Esophagus muscularis mucosa (tissue), 4 donors: ENCODE results near the gene ASPSCR1. TPM values are rescaled to one million over a fixed set of nuclear protein-coding genes. Genes with fewer than 3 reads are reported as not detected.

ENCODE experiments used
- DNase-seq: peaks from one replicate; pipeline ENCODE4 v3.0.0-alpha.2; 2017; ENCODE audit errors: extremely low spot score
- H3K27ac ChIP-seq, 4 donors: fragments of 200-600 bp; sonication (generic); replicated peaks in 1 of 4; 1 replicate in 3 of 4; 2 replicates in 1 of 4; pipeline ENCODE4 v1.5.1; 2016 to 2019; ENCODE audit warnings: mild to moderate bottlenecking in 1 of 4
- H3K27me3 ChIP-seq, 4 donors: fragments of 200-600 bp; sonication (generic); one replicate each; pipeline versions ENCODE4 v1.5.1 to v1.6.0; 2016 to 2019
- H3K36me3 ChIP-seq, 4 donors: fragments of 200-600 bp; sonication (generic); one replicate each; pipeline ENCODE4 v1.5.1; 2016 to 2019
- H3K4me1 ChIP-seq, 4 donors: fragments of 200-600 bp; sonication (generic); one replicate each; pipeline ENCODE4 v1.5.1; 2016 to 2019
- H3K4me3 ChIP-seq, 4 donors: fragments of 200-600 bp; sonication (generic); 1 replicate in 2 of 4; 2 replicates in 2 of 4; pipeline ENCODE4 v1.5.1; 2016 to 2019; ENCODE audit warnings: mild to moderate bottlenecking in 4 of 4, moderate library complexity in 1 of 4
- H3K9me3 ChIP-seq, 4 donors: fragments of 200-600 bp; sonication (generic); 1 replicate in 3 of 4; 2 replicates in 1 of 4; pipeline ENCODE4 v1.5.1; 2016 to 2019
- CTCF ChIP-seq, 3 experiments: fragments of 200-600 bp in 2 of 3; fragments of 450-650 bp in 1 of 3; sonication (generic) in 2 of 3; IDR thresholded peaks; one replicate each; pipeline ENCODE4 v1.5.1; 2017 to 2019; ENCODE audit warnings: antibody characterized with exemption in 3 of 3, mild to moderate bottlenecking in 2 of 3, moderate library complexity in 1 of 3
- EP300 ChIP-seq: sonication (generic); formaldehyde crosslinking; IDR thresholded peaks from one replicate; pipeline ENCODE4 v1.6.1; 2017; ENCODE audit warnings: antibody characterized with exemption
- POLR2A ChIP-seq: fragments of 450-650 bp; IDR thresholded peaks from one replicate; pipeline ENCODE4 v1.6.1; 2017; ENCODE audit warnings: antibody characterized with exemption, moderate library complexity, mild to moderate bottlenecking, low read depth
- POLR2AphosphoS5 ChIP-seq, 2 donors: sonication (generic); formaldehyde crosslinking; IDR thresholded peaks; one replicate each; pipeline ENCODE4 v1.6.1; 2017; ENCODE audit warnings: antibody characterized with exemption in 2 of 2
- WGBS: methylation state at CpG from one replicate; pipeline ENCODE4 v1.1.5; 2018; 5-methylcytosine and 5-hydroxymethylcytosine counted together
- intact Hi-C: fragments of 100-400 bp; cut with DNase I; formaldehyde crosslinking; loops from one replicate; pipeline ENCODE4 v1.15.1; 2023
- total RNA-seq, 4 donors: library from RNA; depleted of rRNA; stranded (reverse); fragments of >200 nt; gene quantifications; one replicate each; pipeline versions ENCODE4 v1.1.0 to v1.2.1, GENCODE V29; 2016

The ASPSCR1 gene
- total RNA-seq, 4 donors from 2014 or later: 15.9 to 18.4 (median 17.3) TPM

DNA sequence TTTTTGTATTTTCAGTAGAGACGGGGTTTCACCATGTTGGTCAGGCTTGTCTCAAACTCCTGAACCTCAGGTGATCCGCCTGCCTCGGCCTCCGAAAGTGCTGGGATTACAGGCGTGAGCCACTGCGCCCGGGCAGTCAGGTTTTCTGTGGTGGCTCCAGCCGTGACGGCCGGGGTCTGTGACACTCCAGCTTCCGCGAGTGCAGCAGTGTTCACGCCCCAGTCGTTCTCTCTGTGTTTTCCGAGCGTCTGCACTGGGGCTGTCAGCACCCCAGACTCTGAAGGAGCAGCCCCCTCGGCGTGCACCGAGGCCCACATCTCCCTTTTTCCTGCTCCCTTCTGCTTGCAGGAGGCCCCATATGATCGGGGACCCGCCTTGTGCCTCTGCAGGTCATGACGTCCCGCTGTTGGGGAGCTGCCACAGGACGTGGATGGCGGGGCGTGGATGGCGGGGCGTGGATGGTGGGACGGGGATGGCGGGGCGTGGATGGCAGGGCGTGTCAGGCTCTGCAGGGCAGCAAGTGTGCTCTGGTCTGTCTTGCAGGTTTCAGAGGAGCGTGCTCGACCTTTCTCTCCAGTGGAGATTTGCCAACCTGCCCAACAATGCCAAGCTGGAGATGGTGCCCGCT, 5.7 kb downstream of the ASPSCR1 start:
- intact Hi-C loops: no loop called here
- Histone ChIP-seq H3K4me3 (no peak overlapping the region), H3K27ac (no peak overlapping the region), H3K9me3 (no peaks in the 10 kb centered on the region), H3K36me3 (peaks cover 24 to 76% (median 59%) of the 10 kb centered on the region in 4 donors), H3K4me1 (peaks cover 7 to 12% (median 10%) of the 10 kb centered on the region in 4 donors), H3K27me3 (no peaks in the 10 kb centered on the region)
- 95% methylated on average over 20 of the region's 35 CpGs for WGBS
- no peak for TF ChIP-seq CTCF (IDR thresholded peaks at IDR 0.05)
- TF ChIP-seq POLR2A: no peak
- no peak for TF ChIP-seq EP300
- TF ChIP-seq POLR2AphosphoS5 (IDR thresholded peaks at IDR 0.05): no peak
- DNase-seq: no peak

DNA sequence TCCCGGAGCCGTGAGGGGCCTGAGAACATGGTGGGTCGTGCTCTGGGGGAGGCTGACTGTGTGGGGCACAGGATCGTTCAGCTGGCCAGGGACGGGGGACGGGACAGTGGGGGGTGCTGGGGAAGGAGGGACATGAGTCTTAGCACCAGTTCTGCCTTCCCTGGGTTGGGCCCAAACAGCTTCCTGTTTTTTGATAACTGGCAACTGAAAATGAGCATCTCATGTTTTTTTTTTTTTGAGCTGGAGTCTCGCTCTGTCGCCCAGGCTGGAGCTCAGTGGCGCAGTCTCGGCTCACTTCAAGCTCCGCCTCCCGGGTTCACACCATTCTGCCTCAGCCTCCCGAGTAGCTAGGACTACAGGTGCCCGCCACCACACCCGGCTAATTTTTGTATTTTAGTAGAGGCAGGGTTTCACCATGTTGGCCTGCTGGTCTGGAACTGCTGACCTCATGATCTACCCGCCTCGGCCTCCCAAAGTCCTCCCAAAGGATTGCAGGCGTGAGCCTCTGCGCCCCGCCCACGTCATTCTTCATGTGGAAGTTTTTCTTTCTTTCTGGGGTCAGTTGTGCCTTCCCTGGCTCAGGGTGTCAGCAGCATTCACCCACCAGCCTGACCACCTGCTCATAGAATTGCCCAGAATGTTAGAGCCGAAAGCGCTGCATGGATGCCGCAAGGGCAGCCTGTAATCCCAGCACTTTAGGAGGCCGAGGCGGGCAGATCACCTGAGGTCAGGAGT, 6.4 kb downstream of the ASPSCR1 start:
- Histone ChIP-seq H3K36me3 (peaks cover 24 to 79% (median 59%) of the 10 kb centered on the region in 4 donors), H3K4me1 (peaks cover under 1 to 5% (median 3%) of the 10 kb centered on the region in 4 donors), H3K9me3 (no peaks in the 10 kb centered on the region), H3K27ac (no peak overlapping the region), H3K27me3 (no peaks in the 10 kb centered on the region), H3K4me3 (no peak overlapping the region)
- WGBS: 95% methylated on average over 21 of the region's 26 CpGs
- TF ChIP-seq EP300 (no peak), CTCF (IDR thresholded peaks at IDR 0.05) (no peak), POLR2AphosphoS5 (IDR thresholded peaks at IDR 0.05) (no peak), POLR2A (no peak)
- intact Hi-C loops: no loop called here
- no peak for DNase-seq

DNA sequence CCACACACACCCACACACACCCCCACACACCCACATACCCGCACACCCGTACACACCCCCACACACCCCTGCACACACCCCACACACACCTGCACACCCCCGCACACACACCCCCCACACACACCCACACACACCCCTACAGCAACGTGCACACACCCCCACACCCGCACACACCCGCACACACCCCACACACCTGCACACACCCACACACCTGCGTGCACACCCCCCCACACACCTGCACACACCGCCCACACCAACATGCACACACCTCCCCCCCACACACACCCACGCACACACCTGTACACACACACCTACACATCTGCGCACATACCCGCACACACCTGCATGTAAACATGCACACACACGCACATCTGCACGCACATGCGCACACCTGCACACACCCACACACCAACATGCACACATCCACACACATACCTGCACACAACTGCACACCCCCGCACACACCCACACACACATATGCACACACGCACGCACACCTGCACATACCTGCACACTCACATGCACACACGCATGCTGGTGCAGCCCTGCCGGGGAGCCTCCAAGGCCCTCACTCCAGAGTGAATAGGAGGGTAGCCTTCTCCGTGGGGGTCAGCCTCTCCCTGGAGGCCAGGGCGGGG, 7.5 kb downstream of the ASPSCR1 start:
- H3K36me3 ChIP-seq: peaks cover 24 to 80% (median 53%) of the 10 kb centered on the region in 4 donors
- intact Hi-C loops: no loop called here
- 85% methylated on average over 19 of the region's 21 CpGs for WGBS
- TF ChIP-seq POLR2A: no peak
- H3K9me3 ChIP-seq: no peaks in the 10 kb centered on the region
- no peaks in the 10 kb centered on the region for H3K27me3 ChIP-seq
- no peak for DNase-seq
- no peak overlapping the region for H3K27ac ChIP-seq
- H3K4me3 ChIP-seq: no peak overlapping the region
- H3K4me1 ChIP-seq: no peaks in the 10 kb centered on the region

GRCh38 chr17:81986606-81987005, 9.2 kb downstream of the ASPSCR1 start:
- 95% methylated on average over 26 of the region's 26 CpGs for WGBS
- Histone ChIP-seq H3K4me3 (no peak overlapping the region), H3K36me3 (peaks cover 24 to 77% (median 49%) of the 10 kb centered on the region in 4 donors), H3K9me3 (no peaks in the 10 kb centered on the region), H3K27ac (no peak overlapping the region), H3K27me3 (no peaks in the 10 kb centered on the region), H3K4me1 (peaks cover 6 to 9% (median 8%) of the 10 kb centered on the region in 4 donors)
- TF ChIP-seq POLR2A: no peak
- TF ChIP-seq EP300: no peak
- no peak for TF ChIP-seq POLR2AphosphoS5 (IDR thresholded peaks at IDR 0.05)
- TF ChIP-seq CTCF (IDR thresholded peaks at IDR 0.05): no peak
- intact Hi-C loops: no loop called here
- no peak for DNase-seq

GRCh38 chr17:81987161-81987770, 9.8 kb downstream of the ASPSCR1 start:
- intact Hi-C loops: no loop called here
- Histone ChIP-seq H3K4me1 (peaks cover 7 to 16% (median 15%) of the 10 kb centered on the region in 4 donors), H3K27me3 (no peaks in the 10 kb centered on the region), H3K4me3 (no peak overlapping the region), H3K27ac (no peak overlapping the region), H3K9me3 (no peaks in the 10 kb centered on the region), H3K36me3 (peaks cover 24 to 75% (median 47%) of the 10 kb centered on the region in 4 donors)
- DNase-seq: no peak
- 89% methylated on average over 25 of the region's 26 CpGs for WGBS
- no peak for TF ChIP-seq EP300
- no peak for TF ChIP-seq POLR2AphosphoS5 (IDR thresholded peaks at IDR 0.05)
- no peak for TF ChIP-seq POLR2A
- TF ChIP-seq CTCF (IDR thresholded peaks at IDR 0.05): no peak
